Subcutaneous adipose tissue (tissue), 4 donors: Measurements from ENCODE around the gene CCL11. TPM values are rescaled to one million over a fixed set of nuclear protein-coding genes. Genes with fewer than 3 reads are reported as not detected.

Experiments
- total RNA-seq, 4 donors: library from RNA; depleted of rRNA; stranded (reverse); fragments of >200 nt; gene quantifications; one replicate each; pipeline ENCODE4 v1.1.0, GENCODE V29; 2016
- TF ChIP-seq, protein P1 (sequence below): fragments of 450-650 bp; IDR thresholded peaks from one replicate; pipeline ENCODE4 v1.5.1; 2016; ENCODE audit warnings: low read depth, mild to moderate bottlenecking, control low read depth, antibody characterized with exemption, moderate library complexity

The CCL11 gene
- not detected for total RNA-seq

DNA sequence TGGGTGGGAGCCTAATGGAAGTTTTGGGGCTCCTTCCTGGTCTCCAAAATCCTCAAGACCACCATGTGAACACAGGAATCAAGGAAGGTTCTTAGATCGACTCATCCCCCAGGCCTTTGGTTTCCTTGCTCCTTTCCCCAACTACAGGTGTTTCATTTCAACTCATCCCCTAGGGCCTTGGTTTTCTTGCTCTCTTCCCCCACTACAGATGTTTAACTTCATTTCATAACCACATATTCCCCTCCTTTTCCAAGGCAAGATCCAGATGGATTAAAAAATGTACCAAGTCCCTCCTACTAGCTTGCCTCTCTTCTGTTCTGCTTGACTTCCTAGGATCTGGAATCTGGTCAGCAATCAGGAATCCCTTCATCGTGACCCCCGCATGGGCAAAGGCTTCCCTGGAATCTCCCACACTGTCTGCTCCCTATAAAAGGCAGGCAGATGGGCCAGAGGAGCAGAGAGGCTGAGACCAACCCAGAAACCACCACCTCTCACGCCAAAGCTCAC, at the start of gene CCL11:
Gene CCL11, plus strand, starts transcription at position 457 of the 507 bp plus-strand sequence. CDS start 67 bp downstream, outside the sequence.
- TF ChIP-seq, protein P1, sequence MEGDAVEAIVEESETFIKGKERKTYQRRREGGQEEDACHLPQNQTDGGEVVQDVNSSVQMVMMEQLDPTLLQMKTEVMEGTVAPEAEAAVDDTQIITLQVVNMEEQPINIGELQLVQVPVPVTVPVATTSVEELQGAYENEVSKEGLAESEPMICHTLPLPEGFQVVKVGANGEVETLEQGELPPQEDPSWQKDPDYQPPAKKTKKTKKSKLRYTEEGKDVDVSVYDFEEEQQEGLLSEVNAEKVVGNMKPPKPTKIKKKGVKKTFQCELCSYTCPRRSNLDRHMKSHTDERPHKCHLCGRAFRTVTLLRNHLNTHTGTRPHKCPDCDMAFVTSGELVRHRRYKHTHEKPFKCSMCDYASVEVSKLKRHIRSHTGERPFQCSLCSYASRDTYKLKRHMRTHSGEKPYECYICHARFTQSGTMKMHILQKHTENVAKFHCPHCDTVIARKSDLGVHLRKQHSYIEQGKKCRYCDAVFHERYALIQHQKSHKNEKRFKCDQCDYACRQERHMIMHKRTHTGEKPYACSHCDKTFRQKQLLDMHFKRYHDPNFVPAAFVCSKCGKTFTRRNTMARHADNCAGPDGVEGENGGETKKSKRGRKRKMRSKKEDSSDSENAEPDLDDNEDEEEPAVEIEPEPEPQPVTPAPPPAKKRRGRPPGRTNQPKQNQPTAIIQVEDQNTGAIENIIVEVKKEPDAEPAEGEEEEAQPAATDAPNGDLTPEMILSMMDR = no peak

GRCh38 chr17:34236281-34236892, 49.2 kb upstream of the CCL11 start:
- TF ChIP-seq, protein P1 = no peak

- TF ChIP-seq, protein P1 = no peak
Observed at GRCh38 chr17:34237458-34237857, 48.1 kb upstream of the CCL11 start.

GRCh38 chr17:34241062-34241461, 44.5 kb upstream of the CCL11 start:
- TF ChIP-seq, protein P1 = no peak

DNA sequence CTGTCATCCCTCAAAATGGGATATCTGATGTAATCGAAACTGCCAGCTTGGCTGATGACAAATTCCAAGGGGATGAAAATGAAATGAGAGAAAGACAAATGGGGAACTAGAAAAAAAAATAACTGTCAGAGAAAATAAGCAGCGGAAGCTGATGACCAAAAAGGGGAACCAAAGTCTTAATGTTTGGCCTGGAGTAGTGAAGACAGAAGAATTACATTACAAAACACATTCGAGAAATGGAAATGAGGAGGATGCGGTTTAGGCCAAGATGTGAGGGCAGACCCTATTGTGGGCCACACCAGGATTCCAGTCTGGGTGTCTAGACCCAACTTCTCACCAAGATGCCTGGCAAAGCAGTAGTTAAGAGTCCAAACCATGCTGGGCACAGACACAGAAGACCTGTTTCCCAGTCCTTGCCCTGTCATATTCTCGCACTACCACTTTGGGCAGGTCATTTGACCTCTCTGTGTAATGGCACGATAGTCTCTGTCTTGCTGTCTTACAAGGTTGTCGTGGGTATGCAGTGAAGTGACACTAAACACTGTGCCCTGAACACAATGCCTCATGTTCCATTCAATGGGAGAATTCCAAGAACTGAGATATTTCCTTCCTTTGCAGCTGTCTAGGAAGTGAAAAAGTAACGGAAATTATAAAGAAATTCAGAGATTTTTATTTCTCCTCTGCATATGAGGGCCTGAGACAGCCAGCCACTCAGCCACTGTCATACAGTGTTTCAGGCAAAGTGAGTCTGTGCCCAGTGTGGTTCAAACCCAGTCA, 42.8 kb upstream of the CCL11 start:
- TF ChIP-seq, protein P1 = no peak

DNA sequence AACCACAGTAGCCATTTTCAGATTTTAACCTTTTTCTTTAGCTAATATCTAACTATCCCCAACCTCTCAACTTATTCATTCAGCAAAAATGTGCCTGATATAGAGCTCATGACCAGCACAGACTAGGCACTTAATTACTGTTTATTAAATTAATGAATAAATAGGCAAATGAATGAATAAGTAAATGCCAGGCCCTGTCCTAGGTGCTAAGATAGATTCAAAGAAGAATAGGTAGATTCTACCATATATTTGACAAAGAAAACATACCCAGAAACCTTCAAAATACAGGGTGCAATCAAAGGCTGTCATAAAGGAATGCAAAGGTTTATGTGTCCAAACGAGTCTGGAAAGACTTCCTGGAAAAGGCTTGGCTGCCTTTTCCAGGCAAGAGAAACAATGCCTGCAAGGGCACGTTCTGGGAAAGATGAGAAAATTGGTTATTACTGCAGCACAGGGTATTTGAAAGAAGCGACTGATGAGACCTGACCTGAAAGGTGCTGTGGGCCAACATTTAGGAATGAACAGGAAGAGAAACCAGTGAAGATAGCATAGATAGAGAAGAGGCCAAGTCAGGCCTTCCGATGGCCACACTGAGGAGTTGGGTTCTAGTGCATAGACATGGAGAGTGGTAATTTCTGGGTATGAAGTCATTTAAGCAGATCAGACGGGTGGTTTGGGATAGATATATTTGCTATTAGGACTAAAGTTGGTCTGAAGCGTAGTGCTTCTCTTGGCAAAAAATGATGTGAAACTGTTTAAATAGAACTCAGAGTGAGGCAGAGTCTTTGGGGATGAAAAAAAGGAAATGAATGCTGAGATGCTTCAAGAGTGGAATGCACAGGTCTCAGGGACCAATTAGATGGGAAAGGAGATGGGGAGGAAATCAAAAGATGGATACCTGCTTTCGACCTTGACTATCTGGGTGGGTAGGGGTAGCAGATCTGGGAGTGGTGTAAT, 41.9 kb upstream of the CCL11 start:
- TF ChIP-seq, protein P1 = no peak
